NT2/D1 (cell line): Measurements from ENCODE around the gene CA11.

ENCODE experiments used
- SUZ12 ChIP-seq: IDR thresholded peaks from 2 replicates; pipeline ENCODE4 v1.6.1; 2011; ENCODE audit not compliant: insufficient read length, insufficient read depth; ENCODE audit errors: extremely low read depth
- YY1 ChIP-seq: IDR thresholded peaks from 2 replicates; pipeline ENCODE4 v1.6.1; 2011; ENCODE audit not compliant: insufficient read length, insufficient read depth
- ZNF274 ChIP-seq: IDR thresholded peaks from 2 replicates; pipeline ENCODE4 v1.6.1; 2011; ENCODE audit warnings: mild to moderate bottlenecking, low read depth, low read length

GRCh38 chr19:48641850-48642249, 4.1 kb downstream of the CA11 start:
- TF ChIP-seq SUZ12 (no peak), YY1 (no peak), ZNF274 (no peak)
